Tracheal epithelial cell (primary cell): ENCODE results near the gene HFE. TPM values are rescaled to one million over a fixed set of nuclear protein-coding genes. Genes with fewer than 3 reads are reported as not detected.

Experiments used
- total RNA-seq: library from RNA; depleted of rRNA; stranded (reverse); fragments of >200 nt; gene quantifications from 2 replicates; pipeline ENCODE4 v1.2.1, GENCODE V29; 2014

HFE gene, protein sequence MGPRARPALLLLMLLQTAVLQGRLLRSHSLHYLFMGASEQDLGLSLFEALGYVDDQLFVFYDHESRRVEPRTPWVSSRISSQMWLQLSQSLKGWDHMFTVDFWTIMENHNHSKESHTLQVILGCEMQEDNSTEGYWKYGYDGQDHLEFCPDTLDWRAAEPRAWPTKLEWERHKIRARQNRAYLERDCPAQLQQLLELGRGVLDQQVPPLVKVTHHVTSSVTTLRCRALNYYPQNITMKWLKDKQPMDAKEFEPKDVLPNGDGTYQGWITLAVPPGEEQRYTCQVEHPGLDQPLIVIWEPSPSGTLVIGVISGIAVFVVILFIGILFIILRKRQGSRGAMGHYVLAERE
- total RNA-seq, result 3.4 and 5.5 TPM in 2 replicates

DNA sequence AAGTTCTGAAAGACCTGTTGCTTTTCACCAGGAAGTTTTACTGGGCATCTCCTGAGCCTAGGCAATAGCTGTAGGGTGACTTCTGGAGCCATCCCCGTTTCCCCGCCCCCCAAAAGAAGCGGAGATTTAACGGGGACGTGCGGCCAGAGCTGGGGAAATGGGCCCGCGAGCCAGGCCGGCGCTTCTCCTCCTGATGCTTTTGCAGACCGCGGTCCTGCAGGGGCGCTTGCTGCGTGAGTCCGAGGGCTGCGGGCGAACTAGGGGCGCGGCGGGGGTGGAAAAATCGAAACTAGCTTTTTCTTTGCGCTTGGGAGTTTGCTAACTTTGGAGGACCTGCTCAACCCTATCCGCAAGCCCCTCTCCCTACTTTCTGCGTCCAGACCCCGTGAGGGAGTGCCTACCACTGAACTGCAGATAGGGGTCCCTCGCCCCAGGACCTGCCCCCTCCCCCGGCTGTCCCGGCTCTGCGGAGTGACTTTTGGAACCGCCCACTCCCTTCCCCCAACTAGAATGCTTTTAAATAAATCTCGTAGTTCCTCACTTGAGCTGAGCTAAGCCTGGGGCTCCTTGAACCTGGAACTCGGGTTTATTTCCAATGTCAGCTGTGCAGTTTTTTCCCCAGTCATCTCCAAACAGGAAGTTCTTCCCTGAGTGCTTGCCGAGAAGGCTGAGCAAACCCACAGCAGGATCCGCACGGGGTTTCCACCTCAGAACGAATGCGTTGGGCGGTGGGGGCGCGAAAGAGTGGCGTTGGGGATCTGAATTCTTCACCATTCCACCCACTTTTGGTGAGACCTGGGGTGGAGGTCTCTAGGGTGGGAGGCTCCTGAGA is at the start of gene HFE:
Gene HFE, plus strand, starts transcription at position 146 of the 832 bp plus-strand sequence. Its CDS starts 12 bp downstream, at position 158.

Other genes starting within 250 kb of the HFE start
- 0.72 TPM in 1 of 2 replicates, not detected in the other for gene SLC17A3, start 213.2 kb upstream of the HFE start, total RNA-seq
- not detected in 2 replicates for gene SLC17A2, start 156.7 kb upstream of the HFE start, total RNA-seq
- 4.0 and 4.3 TPM in 2 replicates for gene TRIM38, start 124.6 kb upstream of the HFE start, total RNA-seq